Esophagus mucosa (tissue), 1 donor: ENCODE data around the gene RHOBTB1. TPM values are rescaled to one million over a fixed set of nuclear protein-coding genes. Genes with fewer than 3 reads are reported as not detected.
A peak's percentile ranks its signal among the peaks of the same experiment; 100 is the strongest.

Experiments used
- ATAC-seq: fragments of 200-7000 bp; cut with Tn5 transposase; one replicate; pipeline ENCODE4 v1.9.1; 2020
- total RNA-seq: library from RNA; stranded (reverse); gene quantifications from one replicate; pipeline ENCODE4 v1.2.4, GENCODE V29; 2023
- donor health status: DM: yes; HTN: yes; CAD: no.

The RHOBTB1 gene
- total RNA-seq, 1 donor from 2014 or later = 0.76 TPM

- ATAC-seq = peak; percentile 82
Observed at GRCh38 chr10:60964257-60965235, 20.6 kb upstream of the RHOBTB1 start.

- ATAC-seq = peak; percentile 28
Observed at GRCh38 chr10:60963441-60964256, 19.7 kb upstream of the RHOBTB1 start.

GRCh38 chr10:60962946-60963345 lies 19.0 kb upstream of the RHOBTB1 start:
- ATAC-seq = no peak

GRCh38 chr10:60960913-60961312 lies 16.9 kb upstream of the RHOBTB1 start:
- no peak for ATAC-seq

DNA sequence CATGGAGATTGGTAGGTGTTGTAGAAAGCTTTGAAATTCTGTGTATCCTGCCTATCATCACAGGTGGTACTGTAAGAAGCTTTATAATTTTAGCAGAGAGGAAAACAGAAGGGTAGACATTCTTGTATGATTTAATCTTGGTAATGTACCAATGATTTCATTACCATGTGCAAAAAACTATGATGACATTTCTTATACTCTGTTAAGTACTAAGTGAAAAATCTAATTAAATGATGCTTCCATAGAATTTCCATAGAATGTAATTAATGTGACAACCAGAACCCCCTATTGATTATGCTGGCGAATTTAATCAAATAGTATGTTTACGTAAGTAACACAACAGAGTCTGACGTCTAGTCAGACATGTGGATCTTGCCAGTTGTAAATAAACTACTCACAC lies 16.0 kb upstream of the RHOBTB1 start:
- ATAC-seq = no peak

- no peak for ATAC-seq
Observed at GRCh38 chr10:60958892-60959601, 15.1 kb upstream of the RHOBTB1 start.

- no peak for ATAC-seq
Observed at GRCh38 chr10:60957667-60958221, 13.8 kb upstream of the RHOBTB1 start.

DNA sequence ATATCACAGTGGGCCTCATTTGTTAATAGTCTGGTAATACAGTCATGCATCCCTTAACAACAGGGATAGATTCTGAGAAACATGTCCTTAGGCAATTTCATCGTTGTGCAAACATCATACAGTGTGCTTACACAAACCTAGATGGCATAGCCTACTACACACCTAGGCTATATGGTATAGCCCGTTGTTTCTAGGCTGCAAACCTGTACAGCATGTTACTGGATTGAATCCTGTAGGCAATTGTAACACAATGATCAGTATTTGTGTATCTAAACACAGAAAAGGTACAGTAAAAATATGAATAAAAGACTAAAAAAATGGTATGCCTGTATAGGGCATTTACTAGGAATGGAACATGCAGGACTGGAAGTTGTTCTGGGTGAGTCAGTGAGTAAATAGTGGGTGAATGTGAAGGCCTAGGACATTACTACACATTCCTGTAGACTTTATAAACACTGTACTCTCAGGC lies 12.0 kb upstream of the RHOBTB1 start:
- peak; percentile 45 for ATAC-seq

DNA sequence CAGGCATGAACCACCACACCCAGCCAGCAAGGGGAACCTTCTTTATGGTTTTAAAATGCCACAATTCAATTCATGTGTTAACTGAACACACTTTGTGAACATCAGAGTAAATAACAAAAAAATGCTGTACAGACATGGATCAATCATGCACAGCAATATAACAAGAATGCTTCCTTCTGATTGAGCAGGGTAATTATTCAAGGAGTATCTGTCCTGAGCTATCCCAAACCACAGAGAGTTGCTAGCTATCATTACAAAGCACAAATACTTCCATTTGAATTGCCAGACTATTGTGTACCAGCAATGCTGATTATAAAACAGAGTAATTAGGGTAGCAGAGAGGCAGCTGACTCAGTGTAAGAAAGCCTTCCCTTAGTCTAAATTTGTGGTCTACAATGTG lies 11.3 kb upstream of the RHOBTB1 start:
- ATAC-seq = no peak

- ATAC-seq = no peak
Observed at GRCh38 chr10:60954035-60954434, 10.1 kb upstream of the RHOBTB1 start.

GRCh38 chr10:60953420-60953819 lies 9.4 kb upstream of the RHOBTB1 start:
- no peak for ATAC-seq

DNA sequence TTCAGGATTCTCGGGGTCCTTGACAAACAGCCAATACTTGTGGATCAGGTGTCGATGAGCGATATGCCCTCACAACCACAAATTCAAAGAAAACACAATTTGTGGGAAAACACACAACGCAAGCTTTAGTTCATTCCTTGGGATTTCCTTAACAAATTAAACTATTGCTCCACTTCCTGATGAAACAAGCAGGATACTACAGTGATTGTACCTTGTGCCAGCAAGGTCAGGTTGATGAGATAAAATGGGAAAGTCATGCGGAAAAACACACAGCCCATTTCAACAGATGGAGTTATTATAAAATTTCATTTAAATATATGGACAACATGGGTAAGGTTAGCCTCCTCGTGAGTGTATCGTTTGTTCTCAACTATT lies 8.8 kb upstream of the RHOBTB1 start:
- ATAC-seq = no peak

DNA sequence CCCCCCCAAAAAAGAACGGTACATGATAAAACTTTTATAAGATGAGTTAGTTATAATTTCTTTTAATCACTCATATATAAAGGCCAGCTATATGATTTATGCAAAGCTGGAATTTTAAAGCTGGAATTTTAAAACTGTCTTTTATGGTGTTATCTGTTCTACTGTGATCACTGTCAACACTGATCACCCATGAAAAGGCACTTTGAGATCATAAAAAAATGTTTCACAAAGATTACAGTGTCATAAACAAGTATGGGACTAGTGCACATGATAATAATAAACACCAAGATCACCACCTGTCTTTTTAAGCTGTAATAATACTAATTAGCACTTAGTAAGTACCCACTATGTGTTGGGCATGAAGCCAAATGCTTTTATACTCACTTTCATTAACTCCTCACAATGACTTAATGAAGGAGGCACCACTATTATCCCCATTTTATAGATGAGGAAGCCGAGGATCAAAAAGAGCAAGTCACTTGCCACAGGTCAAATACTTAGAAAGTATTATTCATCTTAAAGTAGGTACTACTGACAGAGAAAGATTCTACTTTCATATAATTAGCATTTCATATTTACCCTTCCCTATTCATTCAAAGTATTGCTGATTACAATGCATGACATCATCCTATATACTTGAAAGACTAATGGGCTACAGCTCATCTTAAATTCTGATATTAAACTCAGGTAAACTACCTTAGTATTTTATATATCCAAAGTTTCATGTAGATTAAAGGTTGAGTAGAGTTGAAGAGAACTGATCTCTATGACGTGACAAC lies 8.3 kb upstream of the RHOBTB1 start:
- no peak for ATAC-seq

GRCh38 chr10:60951272-60951724 lies 7.3 kb upstream of the RHOBTB1 start:
- ATAC-seq = no peak

GRCh38 chr10:60950300-60950699 lies 6.3 kb upstream of the RHOBTB1 start:
- ATAC-seq = no peak

- ATAC-seq = no peak
Observed at GRCh38 chr10:60948851-60949250, 4.9 kb upstream of the RHOBTB1 start.

- no peak for ATAC-seq
Observed at GRCh38 chr10:60944910-60945297, 919 bp upstream of the RHOBTB1 start.

- ATAC-seq = peak; percentile 58
Observed at GRCh38 chr10:60943316-60944057, 498 bp downstream of the RHOBTB1 start.

GRCh38 chr10:60942788-60943315 lies 1.1 kb downstream of the RHOBTB1 start:
- ATAC-seq = no peak

DNA sequence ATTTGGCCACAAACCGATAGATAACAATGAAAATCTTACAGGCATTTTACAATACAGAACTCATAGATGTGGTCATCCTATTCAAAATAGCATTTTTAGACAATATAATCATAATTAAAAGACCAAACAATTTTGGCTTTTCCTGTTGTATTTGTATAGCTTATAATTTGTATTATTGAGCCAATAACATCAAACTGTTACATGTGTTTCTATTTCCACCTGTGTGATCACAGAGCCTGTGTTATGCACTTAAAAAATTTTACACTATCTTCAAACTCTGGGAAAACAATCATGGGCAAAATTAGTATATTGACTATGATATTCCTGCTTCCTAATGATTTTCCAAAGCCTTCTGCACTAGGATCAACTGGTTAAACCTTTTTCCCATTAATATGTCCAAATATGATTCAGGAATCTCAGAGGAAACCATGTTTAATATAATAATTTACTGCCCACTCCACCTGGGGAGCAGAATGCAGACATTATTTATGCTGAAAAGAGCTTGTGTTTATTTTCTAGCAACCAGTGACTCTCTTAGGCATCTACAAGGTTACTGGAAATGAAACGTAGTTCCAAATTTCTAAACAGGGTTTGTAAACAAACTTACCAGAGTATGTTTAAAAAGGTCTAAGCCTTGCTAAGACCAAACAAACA lies 1.7 kb downstream of the RHOBTB1 start:
- no peak for ATAC-seq
